AG09319 (cell line): ENCODE measurements around the gene CDKN1A.
A peak's percentile ranks its signal among the peaks of the same experiment; 100 is the strongest.

Experiments
- DNase-seq: peaks from one replicate; pipeline ENCODE4 v3.0.0-alpha.2; 2010; ENCODE audit warnings: low read depth; ENCODE audit errors: extremely low read depth
- TF ChIP-seq, protein P1 (sequence below): IDR thresholded peaks from 2 replicates; pipeline ENCODE4 v1.5.1; 2011; ENCODE audit warnings: low read depth, mild to moderate bottlenecking, inconsistent platforms, low read length, moderate library complexity

The CDKN1A gene

DNA sequence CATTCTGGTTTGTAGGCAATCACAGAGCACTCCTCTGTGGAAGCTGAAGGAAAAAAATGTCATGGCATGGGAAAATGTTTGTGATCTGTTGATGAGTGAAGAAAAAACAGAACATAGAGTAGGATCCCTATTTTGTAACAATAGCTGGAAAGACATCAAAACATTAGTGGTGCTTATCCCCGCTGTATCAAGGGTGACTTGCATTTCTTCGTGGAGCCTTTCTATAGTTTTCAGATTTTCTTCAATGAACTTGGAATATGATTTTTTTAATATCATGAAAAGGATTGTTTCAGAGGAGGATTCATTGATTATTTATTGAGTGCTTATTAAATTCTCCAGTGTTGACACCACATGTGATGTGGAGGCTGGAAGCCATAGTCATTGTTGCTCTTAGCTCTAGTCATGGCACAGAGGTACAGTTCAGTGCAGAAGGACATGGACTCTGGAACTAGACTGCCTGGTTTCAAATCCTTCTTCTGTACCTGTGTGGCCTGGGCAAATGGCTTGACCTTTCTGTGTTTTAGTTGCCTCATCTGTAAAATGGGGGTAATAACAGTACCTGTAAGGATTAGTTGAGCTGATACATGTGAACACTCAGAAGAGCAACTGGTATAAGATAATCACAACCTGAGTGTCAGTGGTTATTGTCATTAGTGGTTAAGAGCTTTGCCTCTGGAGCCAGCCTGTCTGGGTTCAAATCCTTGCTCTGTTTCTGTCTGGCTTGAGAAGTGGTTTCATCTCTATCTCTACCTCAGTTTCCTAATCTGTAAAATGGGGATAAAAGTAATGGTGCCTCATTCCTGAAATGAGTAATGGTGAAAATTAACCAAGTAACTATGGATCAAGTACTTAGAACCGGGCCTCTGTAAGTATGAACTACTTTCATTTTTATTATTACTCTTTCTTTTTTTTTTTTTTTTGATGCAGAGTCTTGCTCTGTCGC lies 14.7 kb upstream of the CDKN1A start:
- DNase-seq: no peak
- TF ChIP-seq, protein P1, sequence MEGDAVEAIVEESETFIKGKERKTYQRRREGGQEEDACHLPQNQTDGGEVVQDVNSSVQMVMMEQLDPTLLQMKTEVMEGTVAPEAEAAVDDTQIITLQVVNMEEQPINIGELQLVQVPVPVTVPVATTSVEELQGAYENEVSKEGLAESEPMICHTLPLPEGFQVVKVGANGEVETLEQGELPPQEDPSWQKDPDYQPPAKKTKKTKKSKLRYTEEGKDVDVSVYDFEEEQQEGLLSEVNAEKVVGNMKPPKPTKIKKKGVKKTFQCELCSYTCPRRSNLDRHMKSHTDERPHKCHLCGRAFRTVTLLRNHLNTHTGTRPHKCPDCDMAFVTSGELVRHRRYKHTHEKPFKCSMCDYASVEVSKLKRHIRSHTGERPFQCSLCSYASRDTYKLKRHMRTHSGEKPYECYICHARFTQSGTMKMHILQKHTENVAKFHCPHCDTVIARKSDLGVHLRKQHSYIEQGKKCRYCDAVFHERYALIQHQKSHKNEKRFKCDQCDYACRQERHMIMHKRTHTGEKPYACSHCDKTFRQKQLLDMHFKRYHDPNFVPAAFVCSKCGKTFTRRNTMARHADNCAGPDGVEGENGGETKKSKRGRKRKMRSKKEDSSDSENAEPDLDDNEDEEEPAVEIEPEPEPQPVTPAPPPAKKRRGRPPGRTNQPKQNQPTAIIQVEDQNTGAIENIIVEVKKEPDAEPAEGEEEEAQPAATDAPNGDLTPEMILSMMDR: no peak

DNA sequence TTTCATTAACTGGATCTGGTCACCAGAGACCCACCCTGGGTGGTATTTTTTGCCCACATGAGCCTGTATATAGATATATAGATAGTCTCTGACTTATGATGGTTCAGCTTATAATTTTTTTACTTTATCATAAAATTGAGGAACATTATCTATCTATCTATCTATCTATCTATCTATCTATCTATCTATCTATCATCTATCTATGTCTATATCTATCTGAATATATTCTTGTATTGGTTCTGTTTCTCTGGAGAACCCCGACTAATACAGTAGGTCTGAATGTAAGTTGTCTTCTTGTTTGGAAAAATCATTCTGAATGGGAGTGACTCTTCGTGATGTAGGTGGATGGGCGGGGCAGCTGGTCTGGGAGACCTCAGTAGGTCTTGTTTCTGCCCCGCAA lies 13.3 kb upstream of the CDKN1A start:
- DNase-seq: no peak
- TF ChIP-seq, protein P1: no peak

DNA sequence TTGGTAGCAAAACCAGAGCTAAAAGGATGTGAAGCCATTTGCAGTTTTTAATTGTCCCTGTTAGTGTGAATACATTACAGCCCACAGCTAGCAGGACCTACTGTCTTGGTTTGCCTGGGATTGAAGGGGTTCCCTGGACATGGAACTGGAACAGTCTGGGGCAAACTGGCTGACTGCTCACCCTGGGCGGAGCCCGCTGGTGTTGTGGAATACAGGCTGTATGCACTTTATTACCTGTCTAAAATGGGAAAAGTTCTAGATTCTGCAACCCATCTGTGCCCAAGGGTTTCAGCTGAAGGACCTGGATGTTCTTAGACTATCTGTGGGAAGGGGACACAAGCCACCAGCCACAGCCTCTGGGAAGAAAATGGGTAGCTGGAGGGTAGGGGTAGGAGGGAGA lies 12.2 kb upstream of the CDKN1A start:
- TF ChIP-seq, protein P1: no peak
- DNase-seq: no peak

DNA sequence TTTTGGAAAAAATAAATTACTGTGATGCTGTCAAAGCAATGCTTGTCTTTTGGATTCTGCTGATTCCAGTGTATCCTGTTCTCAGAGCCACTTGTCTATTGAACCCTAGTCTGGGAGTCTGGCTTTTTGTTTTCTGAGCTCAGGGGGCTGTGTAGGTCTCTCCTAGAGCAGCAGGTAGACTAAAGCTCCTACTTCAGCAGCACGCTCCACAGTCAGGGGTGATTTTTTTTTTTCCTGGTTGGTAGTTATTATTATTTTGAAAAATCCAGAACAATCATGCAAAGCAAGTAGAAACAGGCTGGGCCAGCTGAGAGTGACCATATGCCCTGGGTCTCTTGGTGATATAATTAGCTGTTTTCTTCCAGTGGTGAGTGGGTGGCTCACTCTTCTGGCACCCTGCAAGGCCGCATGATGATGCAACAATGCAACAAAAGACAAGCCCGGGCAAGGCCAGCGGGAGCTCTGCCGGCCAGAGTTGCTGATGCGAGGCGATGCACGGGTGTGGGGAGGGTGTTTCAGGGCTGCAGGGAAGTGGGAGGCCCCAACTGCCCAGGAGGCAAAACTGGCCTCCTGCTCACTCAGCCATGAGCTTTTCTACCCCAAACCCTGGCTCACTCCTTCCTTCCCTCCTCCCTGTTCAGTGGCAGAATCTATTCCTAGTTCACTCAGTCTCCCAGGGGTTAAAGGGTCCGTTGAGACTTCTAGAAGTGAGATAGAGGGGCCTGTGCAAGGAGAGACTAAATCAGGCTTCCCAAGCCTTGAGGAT lies 11.5 kb upstream of the CDKN1A start:
- TF ChIP-seq, protein P1: no peak
- DNase-seq: peak; percentile 90

DNA sequence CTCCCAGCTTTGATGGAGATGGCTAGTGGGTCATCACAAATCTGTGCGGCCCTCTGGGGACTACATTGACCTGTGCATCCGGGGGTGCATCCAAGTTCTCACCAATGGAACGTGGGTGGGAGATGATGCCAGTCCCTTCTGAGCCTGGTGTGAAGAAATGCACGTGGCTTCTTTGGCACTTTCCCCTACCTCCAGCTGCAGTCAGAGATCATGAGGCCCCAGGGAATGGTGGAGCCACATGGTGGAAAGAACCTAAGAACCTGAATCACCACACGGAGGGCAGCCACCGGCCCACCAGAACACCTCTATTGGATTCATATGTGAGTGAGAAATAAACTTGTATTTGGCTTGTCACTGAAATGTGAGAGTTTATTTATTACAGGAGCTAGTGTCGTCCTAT lies 9.9 kb upstream of the CDKN1A start:
- no peak for DNase-seq
- TF ChIP-seq, protein P1: no peak

DNA sequence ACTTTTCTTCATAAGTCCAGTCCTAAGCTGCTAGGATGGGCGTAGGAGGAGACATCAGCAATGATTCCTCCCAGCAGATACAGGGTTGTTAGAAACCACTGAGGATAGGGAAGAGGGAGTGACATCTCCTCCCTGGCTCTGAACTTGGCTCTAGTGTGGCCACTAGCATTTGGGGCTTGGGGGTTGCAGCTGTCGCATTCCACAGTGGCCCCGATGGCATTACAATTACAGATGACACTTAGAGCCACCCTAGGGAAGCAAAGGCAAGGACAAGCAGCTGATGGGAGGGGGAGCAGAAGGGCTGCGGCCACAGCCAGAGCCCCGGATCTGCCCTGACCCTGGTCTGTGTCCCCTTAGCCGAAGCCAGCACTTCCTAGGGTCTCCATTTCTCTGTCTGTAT lies 9.5 kb upstream of the CDKN1A start:
- TF ChIP-seq, protein P1: no peak
- no peak for DNase-seq

DNA sequence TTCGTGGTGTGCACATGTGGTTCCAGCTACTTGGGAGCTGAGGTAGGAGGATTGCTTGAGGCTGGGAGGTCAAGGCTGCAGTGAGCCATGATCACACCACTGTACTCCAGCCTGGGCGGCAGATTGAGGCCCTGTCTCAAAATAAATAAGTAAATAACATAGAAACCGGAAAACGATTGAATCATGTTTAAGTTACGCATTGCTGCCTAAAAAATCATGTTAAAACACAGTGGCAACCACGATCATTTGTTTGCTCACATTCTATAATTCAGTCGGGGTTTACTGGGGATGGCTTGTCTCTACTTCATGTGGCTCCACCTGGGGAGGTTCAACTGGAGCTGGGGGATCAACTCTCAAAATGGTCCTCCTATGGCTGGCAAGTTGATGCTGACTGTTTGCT lies 8.2 kb upstream of the CDKN1A start:
- no peak for DNase-seq
- TF ChIP-seq, protein P1: no peak
